H54 (cell line): Measurements from ENCODE around the gene RB1.
"Not testable (repeated sequence)": the region's sequence is repeated elsewhere in the genome, so short reads cannot be mapped to it uniquely, and the experiment has no call there.

Source experiments
- DNase-seq: peaks from one replicate; pipeline ENCODE4 v3.0.0; 2011; ENCODE audit warnings: low spot score, mixed read lengths; ENCODE audit not compliant: insufficient read length
- FAIRE-seq: peaks from 3 replicates; lab custom pipeline; 2011; peaks lifted over from hg19 to GRCh38; lab: Jason Lieb, UNC
- POLR2A ChIP-seq: IDR thresholded peaks from 2 replicates; pipeline ENCODE4 v1.6.1; 2011; ENCODE audit warnings: low read depth, mild to moderate bottlenecking, low read length

RB1 gene

GRCh38 chr13:48448959-48449614, 145.5 kb downstream of the RB1 start:
- FAIRE-seq = no peak
- no peak for TF ChIP-seq POLR2A
- no peak for DNase-seq

DNA sequence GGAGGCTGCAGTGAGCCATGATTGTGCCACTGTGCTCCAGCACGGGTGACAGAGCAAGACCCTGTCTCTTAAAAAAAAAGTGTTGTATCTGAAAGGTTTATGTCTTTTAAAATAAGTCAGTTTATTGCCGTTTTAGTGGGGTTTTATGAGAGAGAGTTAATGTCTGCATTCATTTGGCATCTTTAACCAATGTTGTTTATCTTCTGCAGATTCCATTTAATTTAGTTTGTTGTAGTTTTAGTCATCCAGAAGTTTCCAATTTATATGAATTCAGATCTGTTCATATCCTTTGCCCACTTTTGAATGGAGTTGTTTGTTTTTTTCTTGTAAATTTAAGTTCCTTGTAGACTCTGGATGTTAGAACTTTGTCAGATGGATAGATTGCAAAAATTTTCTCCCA, 146.1 kb downstream of the RB1 start:
- TF ChIP-seq POLR2A = no peak
- no peak for DNase-seq
- no peak for FAIRE-seq

DNA sequence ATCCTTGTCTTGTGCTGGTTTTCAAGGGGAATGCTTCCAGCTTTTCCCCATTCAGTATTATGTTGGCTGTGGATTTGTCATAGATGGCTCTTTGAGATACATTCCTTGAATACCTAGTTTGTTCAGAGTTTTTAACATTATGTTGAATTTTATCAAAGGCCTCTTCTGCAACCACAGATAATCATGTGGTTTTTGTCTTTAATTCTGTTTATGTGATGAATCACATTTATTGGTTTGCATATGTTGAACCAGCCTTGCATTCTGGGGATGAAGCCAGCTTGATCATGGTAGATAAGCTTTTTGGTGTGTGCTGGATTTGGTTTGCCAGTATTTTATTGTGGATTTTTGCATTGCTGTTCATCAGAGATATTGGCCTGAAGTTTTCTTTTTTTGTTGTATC, 147.6 kb downstream of the RB1 start:
- DNase-seq, FAIRE-seq: not testable (repeated sequence)

GRCh38 chr13:48456546-48456945, 153.0 kb downstream of the RB1 start:
- TF ChIP-seq POLR2A = no peak
- DNase-seq (no peak), FAIRE-seq (no peak)

GRCh38 chr13:48457578-48458242, 154.2 kb downstream of the RB1 start:
- TF ChIP-seq POLR2A = no peak
- FAIRE-seq = no peak
- no peak for DNase-seq

DNA sequence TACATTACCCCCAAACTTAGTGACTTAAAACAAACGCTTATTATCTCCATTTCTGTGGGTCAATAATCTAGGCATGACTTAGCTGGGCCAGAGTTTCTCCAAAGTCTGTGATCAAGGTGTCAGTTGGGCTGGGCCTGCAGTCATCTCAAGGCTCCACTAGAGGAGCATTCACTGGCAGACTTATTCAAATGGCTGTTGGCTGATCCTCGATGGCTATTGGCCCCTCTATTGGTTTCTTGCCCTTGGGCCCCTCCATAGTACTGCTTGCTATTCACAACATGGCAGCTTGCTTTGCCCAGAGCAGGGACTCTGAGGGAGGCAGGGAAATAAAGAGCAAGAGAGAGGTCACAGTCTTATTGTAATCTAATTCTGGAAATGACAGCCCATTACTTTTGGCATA, 171.7 kb downstream of the RB1 start:
- no peak for DNase-seq
- FAIRE-seq = no peak

DNA sequence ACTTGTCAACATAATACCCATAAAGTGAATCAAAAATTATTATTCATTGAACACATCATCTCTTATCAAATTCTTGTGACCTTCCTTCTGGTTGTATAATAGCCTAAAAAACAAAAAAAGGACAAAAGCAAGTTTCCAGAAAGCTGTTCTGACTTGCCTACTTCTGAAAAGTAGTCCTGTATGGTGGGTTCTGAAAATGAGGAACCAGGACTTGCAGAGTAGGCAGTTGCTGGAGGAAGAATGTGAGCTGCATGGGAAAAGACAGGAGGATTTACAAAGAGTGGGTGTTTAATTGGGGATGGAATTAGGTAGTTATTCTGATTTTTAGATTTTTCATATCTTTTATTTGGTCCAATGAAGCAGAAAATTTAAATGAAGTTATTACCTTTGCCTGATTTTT, 172.7 kb downstream of the RB1 start:
- no peak for TF ChIP-seq POLR2A
- DNase-seq (no peak), FAIRE-seq (no peak)

More for the DNA sequence above, 171.7 kb downstream of the RB1 start:
- no peak for TF ChIP-seq POLR2A

GRCh38 chr13:48476686-48477085, 173.1 kb downstream of the RB1 start:
- no peak for FAIRE-seq
- TF ChIP-seq POLR2A = no peak
- no peak for DNase-seq

GRCh38 chr13:48477191-48477855, 173.8 kb downstream of the RB1 start:
- DNase-seq (no peak), FAIRE-seq (no peak)
- TF ChIP-seq POLR2A = no peak

DNA sequence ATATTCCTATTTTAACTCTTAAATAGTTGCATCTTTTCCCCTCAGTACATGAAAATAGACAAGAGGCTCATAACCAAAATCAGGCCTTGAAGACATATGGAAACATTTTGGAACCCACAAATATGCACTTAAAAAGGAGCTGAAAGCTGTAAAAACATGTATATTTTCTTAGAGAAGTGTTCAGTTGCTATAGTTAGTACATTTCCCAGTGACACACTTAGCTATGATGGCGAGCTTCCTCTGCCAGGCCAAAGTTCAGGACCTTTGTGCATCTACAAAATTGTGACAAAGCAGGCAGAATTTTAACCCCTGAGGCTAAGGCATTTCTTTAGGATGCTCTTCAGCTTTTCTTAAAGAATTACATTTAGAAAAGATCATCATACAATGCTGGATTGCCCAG, 174.8 kb downstream of the RB1 start:
- FAIRE-seq (no peak), DNase-seq (no peak)
- TF ChIP-seq POLR2A = no peak

- FAIRE-seq = no peak
- TF ChIP-seq POLR2A = no peak
- DNase-seq = no peak
Observed at GRCh38 chr13:48483575-48483974, 180.0 kb downstream of the RB1 start.

- TF ChIP-seq POLR2A = no peak
- FAIRE-seq (no peak), DNase-seq (no peak)
Observed at GRCh38 chr13:48485432-48485831, 181.9 kb downstream of the RB1 start.

GRCh38 chr13:48486362-48486761, 182.8 kb downstream of the RB1 start:
- DNase-seq (no peak), FAIRE-seq (no peak)
- no peak for TF ChIP-seq POLR2A

GRCh38 chr13:48486836-48487235, 183.3 kb downstream of the RB1 start:
- no peak for FAIRE-seq
- DNase-seq = no peak
- TF ChIP-seq POLR2A = no peak
